ENCODE results near the gene TESMIN.

The TESMIN gene

DNA sequence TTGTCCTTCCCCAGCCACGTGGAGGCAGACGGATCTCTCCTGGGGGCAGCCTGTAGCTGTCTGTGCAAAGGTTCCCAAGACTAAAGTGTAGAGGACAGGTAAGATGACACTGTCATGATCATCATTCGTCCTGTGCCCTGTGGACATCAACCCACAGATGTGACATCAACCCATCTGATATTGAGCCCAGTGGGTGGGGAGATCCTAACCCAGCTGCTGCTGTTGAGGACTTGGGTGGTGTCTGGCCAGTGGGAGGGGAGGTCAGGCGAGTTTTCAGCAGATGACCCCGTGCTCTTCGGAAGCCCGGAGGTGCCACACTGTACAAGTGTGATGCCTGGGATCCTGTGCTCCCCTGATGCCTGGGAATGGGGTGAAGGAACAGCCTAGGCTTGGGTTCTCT lies 68.2 kb downstream of the TESMIN start:
- no peak for DNase-seq (ENCODE audit: low spot score)

- no peak for DNase-seq (ENCODE audit: low spot score)
These were observed 68.8 kb downstream of the TESMIN start for GRCh38 chr11:68682531-68682961.

GRCh38 chr11:68680541-68681231 lies 70.6 kb downstream of the TESMIN start:
- DNase-seq (ENCODE audit: low spot score) = peak; percentile 48

- no peak for DNase-seq (ENCODE audit: low spot score)
These were observed 73.3 kb downstream of the TESMIN start for GRCh38 chr11:68678031-68678441.

DNA sequence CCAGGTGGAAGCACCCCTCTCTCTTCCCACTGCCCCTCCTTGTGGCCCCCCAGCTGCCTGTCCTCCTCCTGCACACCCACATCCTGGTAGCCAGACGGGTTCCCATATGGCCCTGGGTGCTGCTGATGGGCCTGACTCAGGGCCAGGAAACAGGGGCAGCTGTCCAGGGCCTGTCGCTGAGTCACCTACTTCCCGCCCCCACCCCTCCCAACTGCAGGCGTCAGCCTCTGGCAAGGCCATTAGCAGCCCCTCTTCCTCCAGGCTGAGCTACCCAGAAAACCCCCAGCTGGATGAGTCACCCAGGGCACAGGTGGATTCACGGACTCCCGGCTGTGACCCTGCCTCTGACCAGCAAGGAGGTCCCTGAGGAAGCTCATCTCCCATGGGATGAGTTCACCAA lies 73.9 kb downstream of the TESMIN start:
- peak; percentile 65 for DNase-seq (ENCODE audit: low spot score)

DNA sequence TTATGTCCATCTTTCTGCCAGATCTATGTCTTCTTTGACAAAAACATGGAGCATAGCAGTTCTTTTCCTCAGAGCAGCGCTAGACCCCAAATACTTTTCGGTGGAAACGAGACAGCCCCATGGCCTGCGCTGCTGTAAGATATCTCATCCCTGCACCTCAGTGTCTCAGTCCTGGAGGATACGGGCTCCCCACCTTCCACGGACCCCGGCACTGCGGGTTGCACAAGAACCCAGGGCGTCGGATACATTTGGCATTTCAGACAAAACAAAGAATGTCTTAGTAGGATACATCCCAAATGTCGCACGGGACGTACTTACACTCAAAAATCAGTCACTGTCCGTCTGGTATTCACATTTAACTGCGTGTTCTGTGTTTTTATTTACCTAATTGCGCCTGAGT lies 76.9 kb downstream of the TESMIN start:
- no peak for DNase-seq (ENCODE audit: low spot score)

- no peak for DNase-seq (ENCODE audit: low spot score)
These were observed 77.3 kb downstream of the TESMIN start for GRCh38 chr11:68673991-68674390.

GRCh38 chr11:68673306-68673945 lies 77.9 kb downstream of the TESMIN start:
- DNase-seq (ENCODE audit: low spot score) = no peak

DNA sequence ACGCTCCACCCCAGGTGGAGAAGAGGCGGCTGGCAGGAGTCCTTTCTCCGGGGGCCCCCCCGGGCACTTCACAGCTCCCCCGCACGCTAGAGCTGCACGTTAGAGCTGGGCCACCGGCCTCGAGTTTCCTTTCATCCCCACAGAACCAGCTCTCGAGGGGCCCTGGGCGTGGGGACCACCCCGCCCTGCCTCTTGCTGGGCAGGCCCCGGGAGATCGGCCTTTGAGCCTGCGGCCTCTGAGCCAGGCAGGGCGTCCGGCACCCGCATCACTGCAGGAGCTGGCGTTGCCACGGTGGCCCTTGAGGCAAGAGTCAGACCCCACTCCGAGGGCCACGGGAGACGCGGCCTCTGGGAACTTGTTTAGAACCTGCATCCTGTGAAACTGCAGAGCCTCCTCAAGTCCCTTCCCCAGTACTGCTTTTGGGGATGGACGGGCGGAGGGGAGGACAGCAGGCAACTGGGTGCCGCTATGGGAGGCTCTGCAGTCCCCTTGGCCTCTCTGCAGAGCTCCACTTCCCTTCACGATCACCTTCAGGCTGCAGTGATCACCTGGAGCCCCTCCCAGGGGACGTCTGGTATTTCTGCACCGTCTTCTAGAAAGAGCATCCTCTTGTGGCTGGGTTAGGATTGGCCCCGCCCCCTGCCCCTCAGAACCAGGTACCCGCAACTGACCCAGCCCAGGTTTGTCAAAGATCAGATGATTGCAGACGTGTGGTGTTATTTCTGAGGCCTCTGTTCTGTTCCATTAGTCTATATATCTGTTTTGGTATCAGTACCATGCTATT lies 80.9 kb downstream of the TESMIN start:
- DNase-seq (ENCODE audit: low spot score) = no peak

DNA sequence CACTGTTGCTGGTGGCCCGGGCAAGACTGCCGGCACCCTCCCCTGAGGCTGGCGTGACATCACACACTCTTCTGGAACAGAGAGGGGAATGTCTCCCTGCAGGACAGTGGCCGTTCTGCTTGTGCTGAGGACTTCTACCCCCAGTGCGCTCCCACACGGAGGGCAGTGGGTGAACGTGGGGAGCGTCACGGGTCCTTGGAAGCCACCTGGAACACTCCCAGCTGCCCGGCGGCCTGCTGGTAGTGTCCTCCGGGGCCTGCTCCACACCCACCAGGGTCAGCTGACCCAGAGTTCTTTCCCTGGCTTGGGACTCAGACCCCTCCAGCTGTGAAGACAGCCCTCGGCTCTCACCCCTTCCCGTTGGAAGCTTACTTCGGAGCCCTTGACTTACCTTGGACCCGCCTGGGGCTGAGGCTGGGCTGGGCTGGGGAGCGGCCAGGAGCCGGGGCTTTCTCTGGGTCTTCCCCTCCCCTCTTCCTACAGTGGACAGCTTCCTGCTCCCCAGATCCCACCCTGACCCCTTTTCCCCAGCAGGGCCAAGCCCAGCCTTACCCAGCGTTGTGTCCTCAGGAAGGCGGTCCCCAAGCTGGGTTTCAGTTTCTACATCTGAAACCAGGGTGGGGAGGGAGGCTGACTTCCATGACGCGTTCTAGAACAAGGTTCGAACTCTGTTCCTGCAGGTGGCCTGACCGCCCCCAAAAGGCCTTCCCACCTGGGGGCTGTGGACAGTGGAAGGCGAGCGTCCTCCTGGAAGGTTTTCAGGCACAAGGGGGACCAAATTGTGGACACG lies 81.8 kb downstream of the TESMIN start:
- DNase-seq (ENCODE audit: low spot score) = no peak

GRCh38 chr11:68667511-68668500 lies 83.5 kb downstream of the TESMIN start:
- DNase-seq (ENCODE audit: low spot score) = no peak

DNA sequence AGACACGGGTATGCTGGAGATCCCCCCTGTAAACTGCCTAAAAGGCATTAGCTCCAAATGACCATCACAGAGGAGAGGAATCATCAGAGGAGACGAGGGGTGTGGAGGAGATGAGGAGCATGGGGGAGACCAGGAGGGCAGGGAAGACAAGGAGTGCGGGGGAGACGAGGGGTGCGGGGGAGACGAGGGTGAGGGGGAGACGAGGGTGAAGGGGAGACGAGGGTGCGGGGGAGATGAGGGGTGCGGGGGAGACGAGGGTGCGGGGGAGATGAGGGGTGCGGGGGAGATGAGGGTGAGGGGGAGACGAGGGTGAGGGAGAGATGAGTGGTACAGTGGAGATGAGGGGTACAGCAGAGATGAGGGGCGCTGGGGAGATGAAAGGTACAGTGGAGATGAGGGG lies 84.5 kb downstream of the TESMIN start:
- peak; percentile 66 for DNase-seq (ENCODE audit: low spot score)

- DNase-seq (ENCODE audit: low spot score) = no peak
These were observed 85.9 kb downstream of the TESMIN start for GRCh38 chr11:68665436-68665835.

DNA sequence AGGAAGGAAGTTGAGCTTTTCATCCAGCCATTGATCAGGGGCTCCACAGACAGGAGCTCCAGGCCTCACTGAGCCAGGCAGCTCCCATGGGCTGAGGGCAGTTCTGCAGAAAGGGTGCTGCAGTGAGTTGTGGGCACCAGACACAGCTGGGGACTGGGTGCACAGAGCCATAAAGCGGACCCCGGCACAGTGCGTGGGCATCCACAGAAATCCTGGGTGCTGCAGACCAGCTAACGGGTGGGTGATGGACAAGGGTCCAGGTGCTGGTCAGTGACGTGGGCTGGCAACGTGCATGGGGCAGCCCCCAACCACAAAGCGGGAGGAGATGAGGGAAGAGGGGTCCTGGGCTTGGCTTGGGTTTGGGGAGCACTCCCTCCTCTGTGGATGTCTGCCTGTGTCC lies 86.4 kb downstream of the TESMIN start:
- no peak for DNase-seq (ENCODE audit: low spot score)

- no peak for DNase-seq (ENCODE audit: low spot score)
These were observed 87.2 kb downstream of the TESMIN start for GRCh38 chr11:68664141-68664540.

DNA sequence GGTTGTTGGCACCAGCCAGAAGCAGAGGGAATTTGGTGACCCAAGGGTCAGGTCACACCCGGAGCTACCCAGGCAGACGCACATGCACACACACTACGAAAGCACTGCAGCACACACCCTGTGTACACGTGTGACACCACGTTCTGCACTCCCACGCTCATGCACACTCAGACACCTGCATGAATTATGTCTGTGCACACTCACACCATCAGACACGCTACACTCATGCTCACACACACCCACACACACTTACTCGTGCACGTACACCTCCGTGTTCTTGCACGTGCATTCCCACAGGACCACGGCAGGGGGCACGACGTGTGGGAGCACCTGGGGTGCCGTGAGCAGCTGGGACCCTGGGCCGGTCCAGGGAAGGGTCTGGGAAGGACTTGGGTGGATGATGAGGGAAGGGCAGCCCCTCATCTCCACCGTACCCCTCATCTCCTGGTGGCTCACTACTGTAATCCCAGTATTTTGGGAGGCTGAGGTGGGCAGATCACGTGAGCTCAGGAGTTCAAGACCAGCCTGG lies 87.8 kb downstream of the TESMIN start:
- no peak for DNase-seq (ENCODE audit: low spot score)

GRCh38 chr11:68661697-68662603 lies 89.4 kb downstream of the TESMIN start:
- DNase-seq (ENCODE audit: low spot score) = no peak

- DNase-seq (ENCODE audit: low spot score) = no peak
These were observed 90.3 kb downstream of the TESMIN start for GRCh38 chr11:68661014-68661413.

- DNase-seq (ENCODE audit: low spot score) = no peak
These were observed 91.1 kb downstream of the TESMIN start for GRCh38 chr11:68660066-68660810.

All from left forelimb (tissue), 1 donor.